ENCODE data around the gene NCOA4. TPM values are rescaled to one million over a fixed set of nuclear protein-coding genes. Genes with fewer than 3 reads are reported as not detected.

NCOA4 gene
- total RNA-seq, 1 experiment from 2014 or later = 68.0 TPM

GRCh38 chr10:46079831-46080585 lies 49.6 kb upstream of the NCOA4 start:
- POLR2A ChIA-PET = no interaction called here
- Histone ChIP-seq H2AFZ (ENCODE audit: low read depth, low read length, poor library complexity, severe bottlenecking) (no peak overlapping the region), H3K4me1 (ENCODE audit: control insufficient read depth in 1 of 2, insufficient read depth in 2 of 2, low read length in 2 of 2) (no peaks in the 10 kb centered on the region), H3K27ac (ENCODE audit: low read depth, low read length) (no peak overlapping the region), H3K9me3 (ENCODE audit: control insufficient read depth in 1 of 2, insufficient read depth in 1 of 2, low read depth in 1 of 2, low read length in 2 of 2) (no peaks in the 10 kb centered on the region), H3K4me2 (ENCODE audit: low read length) (no peak overlapping the region), H3K79me2 (ENCODE audit: insufficient read depth, low read length) (no peaks in the 10 kb centered on the region), H3K27me3 (ENCODE audit: insufficient read depth, low read length) (no peaks in the 10 kb centered on the region), H4K20me1 (ENCODE audit: insufficient read depth) (no peaks in the 10 kb centered on the region), H3K9me2 (ENCODE audit: insufficient read depth) (no peaks in the 10 kb centered on the region), H3K9ac (ENCODE audit: low read length) (no peak overlapping the region), H3K4me3 (replicated peaks in 1 of 2; ENCODE audit: low read depth in 1 of 2, low read length in 2 of 2) (no peak overlapping the region), H3K36me3 (ENCODE audit: control insufficient read depth in 1 of 2, insufficient read depth in 2 of 2, low read length in 2 of 2) (no peaks in the 10 kb centered on the region)
- BruUV-seq (replicated peaks) = no TSS peak
- intact Hi-C loops (cut with micrococcal nuclease) = no loop called here
- RAD21 ChIA-PET (ENCODE audit: low non-redundant PET in 1 of 2, low total read pairs in 2 of 2, uncharacterized antibody in 2 of 2, unreplicated experiment in 2 of 2) = no interaction called here
- DNase-seq (ENCODE audit: low read depth, low spot score) (no peak), ATAC-seq (no peak)
- CTCF ChIA-PET = no interaction called here
- TF ChIP-seq TCF7L2 (IDR thresholded peaks at IDR 0.05; ENCODE audit: borderline replicate concordance, extremely low read depth, insufficient read depth, insufficient read length) (no peak), EZH2phosphoT487 (IDR thresholded peaks at IDR 0.05; ENCODE audit: borderline replicate concordance) (no peak), POLR2A (IDR thresholded peaks at IDR 0.05; ENCODE audit: borderline replicate concordance, extremely low read depth, insufficient read depth, insufficient read length) (no peak), RAD21 (IDR thresholded peaks at IDR 0.05; ENCODE audit: low read depth) (no peak), MAX (IDR thresholded peaks at IDR 0.05) (no peak), CTCF (IDR thresholded peaks at IDR 0.05 in 2 of 3, conservative IDR thresholded peaks at IDR 0.05 in 1 of 3; ENCODE audit: borderline replicate concordance in 1 of 3, insufficient read depth in 1 of 3, low read depth in 2 of 3, low read length in 2 of 3) (no peak), ZNF274 (IDR thresholded peaks at IDR 0.05; ENCODE audit: low read depth, low read length) (no peak), SRF (IDR thresholded peaks at IDR 0.05; ENCODE audit: low read depth) (no peak), CBX3 (IDR thresholded peaks at IDR 0.05; ENCODE audit: low read depth) (no peak), JUND (IDR thresholded peaks at IDR 0.05) (no peak), FOSL1 (IDR thresholded peaks at IDR 0.05; ENCODE audit: low read depth) (no peak)

Data from HCT116 (cell line).